GM19025 (cell line): ENCODE data around the gene SEMA3D.
"Not testable (repeated sequence)": the region's sequence is repeated elsewhere in the genome, so short reads cannot be mapped to it uniquely, and the experiment has no call there.

Experiments used
- ATAC-seq: cut with Tn5 transposase; IDR thresholded peaks from one replicate; pipeline ENCODE4 v1.9.1; 2021; ENCODE audit warnings: mild to moderate bottlenecking, low read depth, moderate library complexity; ENCODE audit not compliant: unreplicated experiment

Gene SEMA3D

GRCh38 chr7:85000735-85001350 lies 186.0 kb downstream of the SEMA3D start:
- no peak for ATAC-seq

GRCh38 chr7:84999450-84999849 lies 187.4 kb downstream of the SEMA3D start:
- no peak for ATAC-seq

- ATAC-seq: no peak
These were observed 188.2 kb downstream of the SEMA3D start for GRCh38 chr7:84998665-84999064.

- no peak for ATAC-seq
These were observed 189.2 kb downstream of the SEMA3D start for GRCh38 chr7:84997626-84998025.

GRCh38 chr7:84992954-84993353 lies 193.9 kb downstream of the SEMA3D start:
- ATAC-seq: not testable (repeated sequence)

- ATAC-seq: no peak
These were observed 201.6 kb downstream of the SEMA3D start for GRCh38 chr7:84985073-84985784.

GRCh38 chr7:84982199-84982598 lies 204.7 kb downstream of the SEMA3D start:
- ATAC-seq: no peak

GRCh38 chr7:84981055-84981976 lies 205.5 kb downstream of the SEMA3D start:
- no peak for ATAC-seq

- ATAC-seq: no peak
These were observed 211.2 kb downstream of the SEMA3D start for GRCh38 chr7:84975586-84976185.

GRCh38 chr7:84971360-84971759 lies 215.5 kb downstream of the SEMA3D start:
- ATAC-seq: no peak

- ATAC-seq: no peak
These were observed 216.2 kb downstream of the SEMA3D start for GRCh38 chr7:84970670-84971069.

GRCh38 chr7:84953234-84953633 lies 233.6 kb downstream of the SEMA3D start:
- ATAC-seq: no peak

GRCh38 chr7:84950836-84951235 lies 236.0 kb downstream of the SEMA3D start:
- no peak for ATAC-seq

- no peak for ATAC-seq
These were observed 237.4 kb downstream of the SEMA3D start for GRCh38 chr7:84949501-84949900.

- ATAC-seq: no peak
These were observed 237.8 kb downstream of the SEMA3D start for GRCh38 chr7:84949067-84949466.

GRCh38 chr7:84948634-84949033 lies 238.2 kb downstream of the SEMA3D start:
- ATAC-seq: no peak

- ATAC-seq: no peak
These were observed 240.3 kb downstream of the SEMA3D start for GRCh38 chr7:84946549-84946948.
